ENCODE measurements around the gene MDGA2.
"Not testable (repeated sequence)": the region's sequence is repeated elsewhere in the genome, so short reads cannot be mapped to it uniquely, and the experiment has no call there.

The MDGA2 gene

DNA sequence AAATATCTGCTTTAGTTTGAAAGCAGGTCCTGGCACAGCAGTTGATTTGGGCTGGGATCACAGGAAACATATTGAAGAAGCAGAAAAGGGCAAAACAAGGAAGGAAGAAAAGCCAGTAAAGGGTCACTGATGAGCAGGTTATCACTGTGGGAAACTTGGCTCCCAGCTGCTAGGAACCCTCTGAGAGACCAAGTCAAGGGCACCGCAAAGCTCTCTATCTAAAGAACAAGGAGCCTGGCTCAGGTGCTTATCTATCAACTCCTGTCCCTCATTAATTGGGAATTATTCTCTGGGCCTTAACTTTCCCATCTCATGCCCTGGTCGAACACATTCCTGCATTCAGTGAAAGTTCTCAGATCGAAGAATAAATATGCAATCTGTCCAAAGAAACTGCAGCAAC lies 572.9 kb downstream of the MDGA2 start:
- DNase-seq, result no peak

DNA sequence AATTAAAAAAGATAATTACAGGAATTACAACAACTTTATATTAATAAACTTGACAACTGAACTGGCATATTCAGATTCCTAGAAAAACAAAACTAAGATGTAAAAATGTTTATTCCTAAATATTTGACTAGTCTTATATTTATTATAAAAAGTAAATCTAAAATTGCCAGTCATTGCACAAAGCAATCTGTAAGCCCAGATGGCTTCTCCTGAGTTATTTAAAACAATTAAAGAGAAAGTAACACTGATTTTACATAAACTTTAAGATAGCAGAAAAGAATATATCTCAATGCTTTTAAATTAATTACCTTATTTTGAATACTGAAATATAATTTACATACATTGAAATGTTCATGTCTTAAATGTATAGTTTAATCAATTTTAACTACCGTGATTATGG lies 589.7 kb downstream of the MDGA2 start:
- DNase-seq, result no peak

DNA sequence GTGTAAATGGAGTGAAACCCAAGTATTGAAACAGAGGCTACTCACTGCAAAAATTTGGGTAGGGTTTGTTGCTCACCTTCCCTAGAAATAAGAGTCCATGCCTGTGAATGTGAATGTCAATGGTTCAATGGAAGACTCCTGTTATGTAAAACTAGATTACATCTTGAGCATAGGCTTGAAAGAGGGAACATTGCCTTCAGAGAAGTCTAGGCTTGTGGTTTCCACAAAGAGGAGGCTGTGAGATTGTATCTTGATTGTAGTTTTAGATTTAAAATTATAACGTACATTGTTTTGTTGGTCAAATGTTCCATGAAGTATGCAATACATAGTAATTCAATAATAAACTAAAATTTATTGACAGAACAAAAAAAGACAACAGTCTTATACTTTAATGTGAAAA lies 610.1 kb downstream of the MDGA2 start:
- no peak for DNase-seq

DNA sequence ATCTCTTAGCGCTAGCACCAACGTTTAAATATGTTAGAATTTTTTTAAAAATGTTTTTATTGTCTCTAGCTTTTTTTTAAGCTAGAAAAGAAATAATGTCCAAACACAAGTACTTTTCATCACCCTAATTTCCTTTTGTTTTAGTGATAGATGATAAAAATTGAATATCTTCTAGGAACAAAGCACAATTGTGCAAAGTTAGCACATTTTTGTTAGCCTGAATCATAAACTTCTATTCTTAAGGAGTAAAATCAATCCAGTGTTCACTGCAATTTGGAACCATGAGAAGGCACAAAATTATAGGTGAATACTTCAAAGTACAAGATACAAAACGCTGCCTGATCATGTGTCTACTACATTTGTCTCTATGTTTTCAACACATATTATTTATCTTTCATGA lies 615.4 kb downstream of the MDGA2 start:
- no peak for DNase-seq

DNA sequence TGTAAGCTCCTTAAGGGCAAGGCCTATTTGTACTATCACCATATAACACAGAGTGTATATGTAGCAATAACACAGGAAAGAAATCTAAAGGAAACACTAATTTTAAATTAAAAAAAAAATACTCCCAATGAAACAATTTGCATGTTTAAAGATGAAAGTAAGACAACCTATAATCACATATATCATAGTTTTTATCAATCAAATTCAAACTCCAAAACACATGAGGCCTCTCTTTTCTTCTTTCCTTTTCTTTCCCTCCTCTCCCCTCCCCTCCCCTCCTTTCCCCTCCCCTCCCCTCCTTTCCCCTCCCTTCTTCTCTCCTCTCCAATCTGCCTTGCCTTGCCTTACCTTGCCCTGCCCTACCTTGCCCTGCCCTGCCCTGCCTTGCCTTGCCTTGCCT lies 618.0 kb downstream of the MDGA2 start:
- no peak for DNase-seq

DNA sequence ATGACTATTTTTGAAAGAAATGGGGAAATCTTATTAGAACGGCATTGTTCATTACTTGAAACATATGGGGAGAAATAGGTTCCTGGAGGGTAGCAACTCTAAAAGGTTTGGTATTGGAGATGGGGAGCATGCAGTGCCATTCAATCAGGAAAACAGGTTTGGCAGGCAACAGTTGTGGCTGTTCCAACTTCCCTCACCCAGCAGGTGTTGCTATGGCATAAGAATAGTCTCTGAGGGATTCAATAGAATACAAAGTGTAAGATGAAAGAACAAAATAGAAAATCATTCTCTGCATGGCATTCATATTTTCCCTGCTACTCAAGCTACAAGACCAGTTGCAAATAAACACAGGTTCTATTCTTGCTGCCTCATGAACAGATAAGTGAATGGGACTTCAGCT lies 630.6 kb downstream of the MDGA2 start:
- DNase-seq, result no peak

DNA sequence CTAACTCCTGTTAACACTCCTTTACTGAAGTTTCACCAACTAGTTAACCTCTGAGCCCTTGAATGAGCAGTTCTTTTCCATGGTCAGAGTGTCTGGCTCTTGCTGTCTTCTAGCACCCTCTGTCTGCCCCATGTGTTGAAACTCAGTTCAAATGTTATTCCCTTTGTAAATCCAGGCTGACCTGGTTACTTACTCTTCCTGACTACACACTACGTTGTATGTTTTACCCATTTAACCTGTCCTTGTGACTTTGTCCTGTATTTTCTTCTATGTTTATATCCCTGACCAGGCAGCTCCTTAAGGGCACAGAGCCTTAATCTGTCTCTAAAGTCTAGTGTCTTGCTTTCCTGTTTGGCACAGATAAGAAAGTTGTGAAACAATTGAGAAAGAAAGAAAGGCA lies 634.9 kb downstream of the MDGA2 start:
- no peak for DNase-seq

DNA sequence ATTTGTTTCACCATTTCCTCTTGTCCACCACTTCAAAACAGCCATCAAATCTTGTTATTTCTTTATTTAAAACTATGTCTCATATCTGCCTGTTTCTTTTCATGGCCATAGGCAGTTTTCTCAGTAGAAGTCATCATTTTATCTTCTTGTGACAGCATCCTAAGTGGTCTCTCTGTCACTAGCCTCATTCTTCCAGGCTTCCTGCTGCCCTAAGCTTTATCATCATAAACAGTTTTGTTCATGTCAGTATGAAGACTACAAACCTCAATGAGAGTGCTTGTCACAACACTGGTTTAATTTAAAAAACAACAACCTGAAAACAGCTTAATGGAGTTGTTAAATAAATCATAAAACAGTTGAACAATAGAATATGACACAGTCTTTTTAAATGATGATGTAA lies 636.1 kb downstream of the MDGA2 start:
- DNase-seq, result no peak

DNA sequence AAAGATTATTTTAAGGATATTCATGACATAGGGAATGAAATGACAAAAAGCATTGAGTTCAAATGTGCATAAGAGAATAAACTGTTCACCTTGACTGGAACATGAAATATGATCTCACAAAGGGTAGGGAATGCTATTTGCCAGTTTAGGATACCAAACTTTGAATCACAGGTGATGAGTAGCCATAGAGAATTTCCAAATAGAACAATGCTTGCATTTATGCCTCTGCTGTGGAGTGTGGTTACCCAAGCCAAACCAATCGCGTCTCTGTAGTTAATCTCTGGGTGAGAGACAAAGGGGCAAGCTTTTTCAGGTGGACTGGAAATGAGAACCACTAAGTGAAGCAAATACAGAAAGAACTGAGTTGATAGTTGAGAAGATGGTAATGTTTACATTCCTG lies 652.7 kb downstream of the MDGA2 start:
- DNase-seq, result no peak

DNA sequence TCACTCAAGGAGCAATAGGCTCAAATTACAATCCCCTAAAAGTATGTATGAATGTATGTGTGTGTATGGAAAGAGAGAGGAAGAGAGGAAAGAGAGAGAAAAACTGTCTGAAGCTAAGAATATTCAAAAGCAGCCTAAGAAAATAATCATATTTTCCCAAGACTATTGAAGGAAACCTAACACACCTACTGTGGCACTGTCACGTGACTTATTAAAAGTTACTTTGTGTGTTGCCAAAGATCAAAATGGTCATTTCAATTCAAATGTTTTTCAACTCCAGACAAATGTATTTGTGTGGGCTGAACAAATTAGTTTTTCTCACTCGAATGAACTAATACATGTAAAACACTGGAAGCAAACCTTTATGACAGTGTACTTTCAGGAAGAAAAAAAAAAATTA lies 654.9 kb downstream of the MDGA2 start:
- no peak for DNase-seq

DNA sequence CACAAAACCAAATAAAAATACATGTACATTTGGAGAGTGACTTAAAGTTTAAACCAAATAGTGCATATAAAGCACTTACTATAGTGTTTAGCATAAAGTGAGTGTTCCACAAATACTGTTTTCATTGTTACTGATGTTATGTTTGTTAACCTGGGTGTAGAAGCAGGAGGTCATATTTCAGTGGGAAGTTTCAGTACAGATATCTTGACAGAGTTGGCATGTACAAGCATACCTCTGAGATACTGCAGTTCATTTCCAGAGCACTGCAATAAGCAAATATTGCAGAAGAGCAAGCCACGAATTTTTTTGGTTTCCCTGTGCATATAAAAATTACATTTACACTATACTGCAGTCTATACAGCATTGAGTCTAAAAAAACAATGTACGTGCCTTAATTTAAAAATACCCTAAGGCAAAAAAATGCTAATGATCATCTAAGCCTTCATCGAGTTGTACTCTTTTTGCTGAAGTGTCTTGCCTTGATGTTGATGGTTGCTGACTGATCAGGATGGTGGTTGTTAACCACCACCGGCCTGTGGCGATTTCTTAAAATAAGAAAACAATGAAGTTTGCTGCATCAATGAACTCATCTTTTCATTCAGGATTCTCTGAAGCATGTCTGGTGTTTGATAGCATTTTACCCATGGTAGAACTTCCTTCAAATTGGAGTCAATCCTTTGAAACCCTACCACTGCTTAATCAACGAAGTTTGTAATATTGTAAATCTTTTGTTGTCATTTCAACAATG lies 662.7 kb downstream of the MDGA2 start:
- no peak for DNase-seq

DNA sequence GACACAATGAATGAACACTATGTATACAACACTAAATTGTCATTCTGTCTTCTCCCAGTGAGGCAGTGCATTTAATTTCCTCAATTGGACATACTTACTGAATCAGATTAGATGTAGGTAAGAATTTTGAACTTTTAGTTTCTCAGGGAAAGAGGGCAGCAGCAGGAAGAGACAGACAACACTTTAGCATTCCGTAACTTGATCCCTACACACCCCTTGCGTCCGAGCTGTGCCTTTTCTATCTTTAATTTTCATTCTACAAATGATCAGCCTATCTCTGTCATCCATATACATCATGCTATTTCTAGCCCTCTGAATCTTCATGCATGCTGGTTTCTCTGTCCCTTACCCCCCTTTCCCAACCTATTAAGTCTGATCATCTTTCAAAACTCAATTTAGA lies 665.8 kb downstream of the MDGA2 start:
- no peak for DNase-seq

DNA sequence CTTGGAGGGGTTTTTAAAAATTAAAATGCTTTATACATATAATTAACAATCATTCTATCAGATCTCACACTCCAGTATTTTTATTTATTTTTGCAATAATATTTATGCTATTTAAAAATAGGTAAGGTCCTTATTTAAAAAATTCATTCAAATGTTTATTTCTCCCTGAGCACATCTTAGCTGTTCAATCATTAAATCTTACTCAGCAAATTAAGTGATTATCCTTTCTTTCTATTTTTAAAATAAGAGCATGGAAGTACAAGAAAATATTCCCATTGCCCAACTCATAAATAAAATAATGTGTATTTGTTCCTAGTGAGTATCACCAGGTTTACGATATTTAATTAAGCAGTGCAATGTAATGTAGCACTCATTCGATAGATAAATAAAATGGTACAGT lies 666.7 kb downstream of the MDGA2 start:
- DNase-seq, result no peak

DNA sequence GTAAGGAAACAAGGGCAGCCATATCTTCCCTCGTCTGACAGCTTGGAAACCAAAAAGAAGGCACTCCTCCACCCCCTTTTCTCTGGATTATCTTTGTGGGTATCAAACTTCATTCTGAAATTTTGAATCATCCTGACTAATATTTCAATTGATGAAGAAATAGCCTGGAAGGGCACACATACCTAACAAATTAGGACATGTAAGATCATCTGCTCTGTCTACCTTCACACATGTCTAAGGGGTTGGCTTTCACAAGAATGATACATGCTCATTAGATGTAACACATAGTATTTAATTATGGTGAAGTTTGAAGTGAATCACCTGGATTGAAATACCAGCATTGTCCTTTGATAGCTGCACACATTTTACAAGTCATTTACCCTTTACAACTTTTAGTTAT lies 675.7 kb downstream of the MDGA2 start:
- DNase-seq, result no peak

DNA sequence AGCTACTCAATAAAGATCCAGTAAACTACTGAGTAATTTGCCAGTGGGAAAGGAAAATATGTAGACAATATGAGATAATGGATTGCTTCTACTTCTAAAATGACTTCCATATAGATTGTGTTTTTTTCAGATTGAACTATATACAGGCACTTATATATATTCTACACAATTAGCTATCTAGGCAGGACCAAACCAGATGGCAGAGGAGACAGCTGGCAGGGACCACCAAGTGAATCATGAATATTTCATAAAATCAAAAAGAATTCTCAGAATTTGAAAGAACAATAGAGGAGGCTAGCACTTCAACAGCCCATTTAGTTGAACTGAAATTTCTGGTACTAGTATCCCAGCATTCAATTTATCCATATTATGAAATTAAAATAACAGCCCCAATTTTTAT lies 685.8 kb downstream of the MDGA2 start:
- DNase-seq, result no peak

DNA sequence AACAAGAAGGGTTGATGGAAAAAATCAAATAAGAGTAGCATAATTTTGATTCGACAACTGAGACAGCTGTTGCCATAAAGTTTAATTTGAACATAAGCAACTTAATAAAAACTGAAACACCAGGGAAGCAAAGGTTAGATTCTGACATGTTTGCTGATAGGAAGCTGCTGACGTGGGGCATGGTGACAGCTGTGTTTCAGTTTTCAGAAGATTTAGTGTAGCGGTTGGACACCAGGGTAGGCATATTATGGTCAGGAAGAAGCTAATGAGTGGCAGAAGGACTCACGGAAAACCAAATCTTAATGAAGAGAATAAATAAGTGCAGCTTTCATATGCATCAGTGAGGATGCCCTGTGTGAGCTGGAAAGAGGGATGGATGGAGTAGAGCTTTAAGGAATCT lies 687.1 kb downstream of the MDGA2 start:
- DNase-seq, result no peak

DNA sequence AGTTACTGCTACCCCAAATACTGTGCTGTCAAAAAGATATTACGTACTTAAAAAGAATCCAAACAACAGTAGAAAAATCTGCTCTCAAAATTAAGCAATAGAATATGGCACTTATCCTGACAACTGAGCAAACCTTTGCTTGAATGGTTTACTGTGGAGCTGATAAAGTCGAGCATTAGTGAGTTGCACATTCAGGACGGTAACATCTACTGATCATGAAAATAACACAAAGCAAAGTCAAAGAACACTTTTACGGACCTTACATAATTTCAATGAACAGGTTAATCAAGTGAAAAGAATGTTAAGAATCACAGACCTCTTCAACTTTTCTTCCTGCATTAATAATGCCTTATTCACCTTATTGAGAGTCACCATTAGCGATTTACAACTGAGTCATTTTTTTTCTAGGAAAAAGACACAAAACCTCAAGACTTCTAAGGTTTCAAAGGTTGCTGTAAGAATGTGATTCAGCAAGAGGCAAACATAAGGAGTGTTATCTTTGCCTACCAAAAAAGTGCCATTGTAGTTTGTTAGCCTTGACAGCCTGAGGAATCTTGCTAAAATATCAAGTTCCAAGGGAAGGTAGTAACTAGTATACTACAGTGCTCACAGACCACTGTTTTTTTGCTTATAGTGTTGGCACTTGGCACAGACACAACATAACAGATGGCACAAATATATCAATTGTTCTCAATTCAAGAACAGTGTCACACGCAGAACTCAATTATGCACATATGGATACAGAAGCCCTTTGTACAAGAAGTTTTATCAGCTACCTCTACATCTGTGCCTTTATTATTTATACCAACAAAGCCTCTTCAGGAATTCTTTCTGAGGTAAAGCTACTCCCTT lies 689.6 kb downstream of the MDGA2 start:
- no peak for DNase-seq

DNA sequence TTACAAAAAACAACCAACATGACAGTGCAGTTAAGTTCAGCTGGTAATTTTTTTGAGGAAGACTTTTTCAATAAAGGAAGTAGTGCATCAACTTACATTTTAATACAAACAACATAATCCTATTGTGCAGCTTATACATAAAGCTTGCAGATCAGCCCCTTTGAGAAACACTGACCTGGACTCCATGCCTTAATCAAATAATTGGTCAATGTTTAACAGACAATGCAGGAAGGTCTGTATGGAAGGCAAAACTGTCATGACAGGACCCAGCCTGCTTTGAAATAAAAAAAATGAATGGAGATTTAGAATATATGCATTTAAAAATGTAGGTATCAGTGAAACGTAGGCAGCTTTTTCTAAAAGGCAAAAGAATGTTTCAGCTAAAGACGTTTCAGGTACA lies 702.1 kb downstream of the MDGA2 start:
- no peak for DNase-seq

DNA sequence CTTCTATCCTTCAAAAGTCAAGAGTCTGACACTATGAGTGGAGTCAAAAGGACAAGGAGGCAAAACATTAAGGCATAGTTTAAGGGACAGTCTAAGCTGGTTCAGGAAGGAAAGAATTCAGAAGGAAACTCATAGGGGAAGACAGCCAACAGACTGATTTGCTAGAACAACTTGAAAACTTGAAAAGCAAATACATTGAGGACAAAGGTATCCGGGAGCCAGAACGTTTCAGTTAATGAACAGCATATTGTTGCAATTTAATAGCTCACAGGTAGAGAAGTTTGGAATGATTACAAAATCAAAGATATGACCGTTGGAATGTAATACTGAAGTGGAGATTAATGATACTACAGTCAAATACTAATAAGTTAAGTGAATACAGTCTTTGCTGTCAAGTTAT lies 711.0 kb downstream of the MDGA2 start:
- DNase-seq, result no peak

DNA sequence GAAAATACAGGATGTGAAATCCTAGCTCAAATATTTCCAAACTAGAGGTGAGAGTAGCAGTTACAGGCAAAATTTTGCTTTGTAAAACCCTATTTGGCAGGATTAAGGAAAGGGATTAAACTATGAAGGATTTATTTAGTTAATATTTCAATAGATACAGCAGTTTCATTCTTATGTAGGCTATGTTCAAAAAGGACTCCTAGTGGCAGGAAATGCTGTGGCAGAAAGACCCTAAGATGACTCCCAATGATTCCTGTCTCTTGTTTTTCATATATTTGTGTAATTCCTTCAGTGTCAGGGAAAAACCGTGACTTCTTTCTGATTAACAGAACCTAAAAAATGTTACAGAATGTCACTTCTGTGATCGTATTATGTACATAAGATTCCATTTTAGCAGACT lies 724.3 kb downstream of the MDGA2 start:
- DNase-seq, result no peak

DNA sequence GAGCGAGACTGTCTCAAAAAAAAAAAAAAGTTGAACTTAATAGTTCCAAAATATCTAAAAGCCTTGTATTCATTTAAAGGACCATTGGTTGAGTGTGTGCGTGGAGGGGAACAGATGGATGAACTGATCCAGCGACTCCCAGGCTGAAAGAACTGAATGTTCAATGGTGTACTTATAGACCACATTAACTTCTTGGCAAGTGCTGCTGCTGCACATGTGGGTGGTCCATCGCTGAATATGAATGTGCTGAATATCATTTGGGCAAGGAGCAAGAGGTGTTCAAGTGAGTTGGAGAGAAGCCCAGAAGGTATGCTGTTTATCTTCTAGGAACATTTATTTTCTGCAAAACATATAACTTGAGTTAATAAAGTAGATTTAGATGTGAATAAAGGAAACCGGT lies 734.8 kb downstream of the MDGA2 start:
- DNase-seq, result no peak

DNA sequence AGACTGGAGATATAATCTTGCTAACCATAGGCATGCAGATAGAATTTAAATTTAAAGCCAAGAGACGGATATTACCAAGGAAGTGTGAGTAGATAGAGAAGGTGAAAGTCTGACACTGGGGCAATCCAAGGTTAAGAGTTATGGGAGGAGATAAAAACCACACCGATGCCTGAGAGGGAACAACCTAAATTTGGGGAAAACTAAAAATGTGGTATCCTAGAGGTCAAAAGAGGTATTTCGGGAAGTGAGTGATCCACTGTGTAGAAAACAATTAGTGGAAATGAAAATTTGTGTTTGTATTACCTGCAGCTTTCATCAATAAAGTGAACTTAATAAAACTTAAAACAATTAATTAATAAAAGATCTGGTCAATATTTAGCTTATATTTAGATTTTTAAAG lies 754.9 kb downstream of the MDGA2 start:
- no peak for DNase-seq

DNA sequence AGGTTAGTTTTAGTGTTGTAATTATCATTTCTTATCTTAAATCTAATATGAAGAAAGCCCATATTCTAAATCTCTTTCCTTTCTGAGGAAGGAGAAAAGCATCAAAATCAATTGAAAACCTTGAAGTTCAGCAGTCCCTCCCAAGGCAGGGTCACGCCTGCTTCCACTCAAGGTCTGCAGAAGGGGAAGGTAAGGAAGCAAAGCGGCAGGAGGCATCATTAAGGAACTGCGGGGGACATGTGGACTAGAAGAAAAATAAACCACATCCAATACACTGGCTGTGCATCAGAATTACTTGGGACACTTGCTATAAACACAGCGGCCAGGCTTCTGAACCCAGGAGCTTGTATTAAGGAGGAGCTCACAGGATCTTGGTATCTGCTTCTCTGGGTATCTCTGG lies 759.9 kb downstream of the MDGA2 start:
- DNase-seq, result not testable (repeated sequence)

DNA sequence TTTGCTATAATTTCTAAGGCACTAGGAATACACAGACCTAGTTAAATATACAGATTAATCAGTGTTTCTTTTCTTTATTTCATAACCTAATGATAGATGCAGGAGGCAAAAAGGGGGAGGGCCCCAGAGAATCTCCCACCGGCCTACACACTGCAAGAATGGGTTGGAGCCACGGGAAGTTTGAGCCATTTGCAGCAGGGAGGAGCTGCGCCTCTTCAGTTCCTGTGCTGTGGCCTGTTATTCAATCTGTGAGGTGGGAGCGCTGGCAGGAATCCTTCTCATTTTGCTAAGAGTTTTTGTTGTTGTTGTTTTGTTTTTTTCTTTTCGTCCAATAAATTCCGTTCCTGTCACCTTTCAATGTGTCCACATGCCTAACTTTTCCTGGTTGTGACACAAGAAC lies 772.6 kb downstream of the MDGA2 start:
- DNase-seq, result no peak
